Stomach (tissue), 9 donors: Measurements from ENCODE around the gene TLNRD1. TPM values are rescaled to one million over a fixed set of nuclear protein-coding genes. Genes with fewer than 3 reads are reported as not detected.

Source experiments
- DNase-seq, 2 donors: peaks; one replicate each; pipeline versions ENCODE4 v3.0.0 to v3.0.0-alpha.2; 2013 to 2019
- H3K27ac ChIP-seq, 5 donors: fragments of 200-600 bp in 4 of 5; sonication (generic) in 4 of 5; one replicate each; pipeline ENCODE4 v1.5.1; 2013 to 2019; ENCODE audit warnings: mild to moderate bottlenecking in 1 of 5, moderate library complexity in 1 of 5
- H3K27me3 ChIP-seq, 3 donors: fragments of 200-600 bp; sonication (generic); one replicate each; pipeline ENCODE4 v1.5.1; 2017 to 2019; ENCODE audit warnings: mixed run types in 1 of 3
- H3K36me3 ChIP-seq, 4 donors: fragments of 200-600 bp; sonication (generic); 1 replicate in 3 of 4; 2 replicates in 1 of 4; pipeline ENCODE4 v1.5.1; 2016 to 2019
- H3K4me1 ChIP-seq, 4 donors: fragments of 200-600 bp; sonication (generic); one replicate each; pipeline ENCODE4 v1.5.1; 2016 to 2019
- H3K4me3 ChIP-seq, 4 donors: fragments of 200-600 bp; sonication (generic) in 3 of 4; one replicate each; pipeline ENCODE4 v1.5.1; 2016 to 2019; ENCODE audit warnings: mild to moderate bottlenecking in 1 of 4
- H3K9me3 ChIP-seq, 4 donors: fragments of 200-600 bp; sonication (generic); one replicate each; pipeline ENCODE4 v1.5.1; 2016 to 2019
- CTCF ChIP-seq, 7 experiments: fragments of 450-650 bp in 4 of 7; fragments of 200-600 bp in 3 of 7; sonication (generic) in 3 of 7; IDR thresholded peaks; one replicate each; pipeline ENCODE4 v1.5.1; 2016 to 2019; ENCODE audit warnings: antibody characterized with exemption in 7 of 7, control low read depth in 2 of 7, mild to moderate bottlenecking in 1 of 7
- EP300 ChIP-seq: sonication (generic); formaldehyde crosslinking; IDR thresholded peaks from one replicate; pipeline ENCODE4 v1.6.1; 2017; ENCODE audit warnings: antibody characterized with exemption
- POLR2A ChIP-seq, 4 donors: fragments of 450-650 bp; IDR thresholded peaks; one replicate each; pipeline ENCODE4 v1.6.1; 2016; ENCODE audit warnings: antibody characterized with exemption in 4 of 4, control low read depth in 2 of 4, mild to moderate bottlenecking in 1 of 4, moderate library complexity in 1 of 4
- POLR2AphosphoS5 ChIP-seq, 3 donors: sonication (generic); formaldehyde crosslinking; IDR thresholded peaks; one replicate each; pipeline ENCODE4 v1.6.1; 2016; ENCODE audit warnings: antibody characterized with exemption in 3 of 3
- WGBS, 5 donors: extraction: QIAGEN DNeasy Blood & Tissue Kit in 3 of 5; methylation state at CpG; one replicate each; pipeline versions ENCODE4 v1.1.5 to v1.1.7; 2013 to 2018; 5-methylcytosine and 5-hydroxymethylcytosine counted together
- intact Hi-C: fragments of 100-400 bp; cut with DNase I; formaldehyde crosslinking; loops from one replicate; pipeline ENCODE4 v1.15.1; 2023; ENCODE audit warnings: low total_unique reads
- polyA plus RNA-seq, 3 donors: library from polyadenylated mRNA; stranded (reverse); fragments of 200-250 nt; gene quantifications; one replicate each; pipeline ENCODE4 v1.2.3, GENCODE V29; 2013
- total RNA-seq, 5 donors: library from RNA; depleted of rRNA; stranded (reverse); fragments of >200 nt; gene quantifications; one replicate each; pipeline versions ENCODE4 v1.1.0 to v1.2.3, GENCODE V29; 2014 to 2016
- donor health status: healthy with polysubstance abuse.
- donor health status: Bipolar disorder and iron deficiency.
- donor health status: healthy.

TLNRD1 gene
- total and polyA plus RNA-seq, 8 donors = 1.8 to 88.3 (median 10.0) TPM

GRCh38 chr15:80967991-80968510 is 32.7 kb upstream of the TLNRD1 start:
- Histone ChIP-seq H3K4me3 (no peak overlapping the region), H3K9me3 (no peaks in the 10 kb centered on the region), H3K27ac (no peak overlapping the region), H3K27me3 (no peaks in the 10 kb centered on the region), H3K4me1 (peaks cover 0 to 10% (median 3%) of the 10 kb centered on the region in 4 donors), H3K36me3 (peaks cover 0 to 37% (median 35%) of the 10 kb centered on the region in 4 donors)
- 95 to 98% (median 98%) methylated on average over 4 of the region's 4 CpGs for WGBS, 5 donors
- DNase-seq = no peak
- intact Hi-C loops = loop anchor here (5.0 to 10.0 kb wide), 3 partner anchors 183 to 511 kb away; no protein-coding TSS in a partner anchor
- no peak for TF ChIP-seq POLR2A (IDR thresholded peaks at IDR 0.05)

- WGBS, 5 donors = 75 to 93% (median 87%) methylated on average over 6 to 7 of the region's 7 CpGs
- intact Hi-C loops = loop anchor here (5.0 to 10.0 kb wide), 3 partner anchors 185 to 512 kb away; no protein-coding TSS in a partner anchor
- H3K27ac ChIP-seq = no peak overlapping the region
- DNase-seq = no peak
- no peaks in the 10 kb centered on the region for H3K9me3 ChIP-seq
- H3K27me3 ChIP-seq = no peaks in the 10 kb centered on the region
- no peak for TF ChIP-seq POLR2A (IDR thresholded peaks at IDR 0.05)
- no peak for TF ChIP-seq EP300
- TF ChIP-seq POLR2AphosphoS5 (IDR thresholded peaks at IDR 0.05) = no peak
- TF ChIP-seq CTCF (IDR thresholded peaks at IDR 0.05) = no peak
- peaks cover 0 to 10% (median 3%) of the 10 kb centered on the region in 4 donors for H3K4me1 ChIP-seq
- H3K4me3 ChIP-seq = no peak overlapping the region
- H3K36me3 ChIP-seq = peaks cover 0 to 44% (median 40%) of the 10 kb centered on the region in 4 donors
These were observed 31.4 kb upstream of the TLNRD1 start for GRCh38 chr15:80969316-80969715.

- Histone ChIP-seq H3K4me3 (no peak overlapping the region), H3K9me3 (no peaks in the 10 kb centered on the region), H3K27ac (no peak overlapping the region), H3K4me1 (peaks cover 0 to 10% (median 3%) of the 10 kb centered on the region in 4 donors), H3K36me3 (peaks cover 0 to 44% (median 39%) of the 10 kb centered on the region in 4 donors), H3K27me3 (no peaks in the 10 kb centered on the region)
- DNase-seq = peak; percentile 54 to 87
- intact Hi-C loops = no loop called here
- TF ChIP-seq POLR2A (IDR thresholded peaks at IDR 0.05) (no peak), CTCF (IDR thresholded peaks at IDR 0.05) (peak in 5 of 7 experiments; percentile 23 to 98 (median 73)), EP300 (no peak), POLR2AphosphoS5 (IDR thresholded peaks at IDR 0.05) (no peak)
- WGBS, 5 donors = 55 to 61% (median 56%) methylated on average over 12 of the region's 12 CpGs
These were observed 30.6 kb upstream of the TLNRD1 start for GRCh38 chr15:80970018-80970657.

GRCh38 chr15:80970658-80971057 is 30.1 kb upstream of the TLNRD1 start:
- Histone ChIP-seq H3K9me3 (no peaks in the 10 kb centered on the region), H3K4me3 (no peak overlapping the region), H3K4me1 (peaks cover 0 to 10% (median 3%) of the 10 kb centered on the region in 4 donors), H3K36me3 (peaks cover 0 to 44% (median 37%) of the 10 kb centered on the region in 4 donors), H3K27me3 (no peaks in the 10 kb centered on the region), H3K27ac (no peak overlapping the region)
- TF ChIP-seq POLR2A (IDR thresholded peaks at IDR 0.05) (no peak), EP300 (no peak), CTCF (IDR thresholded peaks at IDR 0.05) (no peak), POLR2AphosphoS5 (IDR thresholded peaks at IDR 0.05) (no peak)
- intact Hi-C loops = no loop called here
- DNase-seq = no peak
- 74 to 85% (median 76%) methylated on average over 3 of the region's 3 CpGs for WGBS, 5 donors

GRCh38 chr15:80971143-80971542 is 29.6 kb upstream of the TLNRD1 start:
- no peaks in the 10 kb centered on the region for H3K27me3 ChIP-seq
- no peak overlapping the region for H3K4me3 ChIP-seq
- no peak for DNase-seq
- H3K9me3 ChIP-seq = no peaks in the 10 kb centered on the region
- intact Hi-C loops = no loop called here
- H3K4me1 ChIP-seq = peaks cover 0 to 10% (median 3%) of the 10 kb centered on the region in 4 donors
- WGBS, 5 donors = 64 to 84% (median 75%) methylated on average over 2 of the region's 2 CpGs
- peaks cover 0 to 48% (median 36%) of the 10 kb centered on the region in 4 donors for H3K36me3 ChIP-seq
- TF ChIP-seq POLR2AphosphoS5 (IDR thresholded peaks at IDR 0.05) (no peak), EP300 (no peak), CTCF (IDR thresholded peaks at IDR 0.05) (no peak), POLR2A (IDR thresholded peaks at IDR 0.05) (no peak)
- no peak overlapping the region for H3K27ac ChIP-seq
